ENCODE measurements around the gene FOXC2. TPM values are rescaled to one million over a fixed set of nuclear protein-coding genes. Genes with fewer than 3 reads are reported as not detected.

FOXC2 gene
- total RNA-seq, 1 donor from 2014 or later: under 0.01 TPM

GRCh38 chr16:86547286-86547685, 19.3 kb upstream of the FOXC2 start:
- H3K36me3 ChIP-seq (ENCODE audit: control insufficient read depth, insufficient read depth, low read length): peaks cover 13% of the 10 kb centered on the region

GRCh38 chr16:86549076-86549892, 17.3 kb upstream of the FOXC2 start:
- FAIRE-seq (no peak), DNase-seq (ENCODE audit: low read depth) (no peak)
- Histone ChIP-seq H3K36me3 (ENCODE audit: control insufficient read depth, insufficient read depth, low read length) (peaks cover 14% of the 10 kb centered on the region), H3K27me3 (ENCODE audit: control insufficient read depth, insufficient read depth, low read length) (no peaks in the 10 kb centered on the region), H3K4me3 (ENCODE audit: low read depth, low read length) (no peak overlapping the region)
- no peak for TF ChIP-seq CTCF (IDR thresholded peaks at IDR 0.05; ENCODE audit: insufficient read depth, low read length, severe bottlenecking)

More at GRCh38 chr16:86547286-86547685, 19.3 kb upstream of the FOXC2 start:
- no peaks in the 10 kb centered on the region for H3K27me3 ChIP-seq (ENCODE audit: control insufficient read depth, insufficient read depth, low read length)
- H3K4me3 ChIP-seq (ENCODE audit: low read depth, low read length): no peak overlapping the region
- FAIRE-seq: no peak
- no peak for TF ChIP-seq CTCF (IDR thresholded peaks at IDR 0.05; ENCODE audit: insufficient read depth, low read length, severe bottlenecking)
- DNase-seq (ENCODE audit: low read depth): no peak

- Histone ChIP-seq H3K4me3 (ENCODE audit: low read depth, low read length) (no peak overlapping the region), H3K27me3 (ENCODE audit: control insufficient read depth, insufficient read depth, low read length) (no peaks in the 10 kb centered on the region), H3K36me3 (ENCODE audit: control insufficient read depth, insufficient read depth, low read length) (peaks cover 14% of the 10 kb centered on the region)
- FAIRE-seq (no peak), DNase-seq (ENCODE audit: low read depth) (no peak)
- TF ChIP-seq CTCF (IDR thresholded peaks at IDR 0.05; ENCODE audit: insufficient read depth, low read length, severe bottlenecking): no peak
These were observed 16.8 kb upstream of the FOXC2 start for GRCh38 chr16:86549893-86550190.

- no peak overlapping the region for H3K4me3 ChIP-seq (ENCODE audit: low read depth, low read length)
- DNase-seq (ENCODE audit: low read depth): no peak
- FAIRE-seq: no peak
- no peak for TF ChIP-seq CTCF (IDR thresholded peaks at IDR 0.05; ENCODE audit: insufficient read depth, low read length, severe bottlenecking)
- H3K36me3 ChIP-seq (ENCODE audit: control insufficient read depth, insufficient read depth, low read length): peaks cover 13% of the 10 kb centered on the region
- H3K27me3 ChIP-seq (ENCODE audit: control insufficient read depth, insufficient read depth, low read length): no peaks in the 10 kb centered on the region
These were observed 16.3 kb upstream of the FOXC2 start for GRCh38 chr16:86550281-86550680.

- no peak for FAIRE-seq
- DNase-seq (ENCODE audit: low read depth): no peak
- Histone ChIP-seq H3K27me3 (ENCODE audit: control insufficient read depth, insufficient read depth, low read length) (no peaks in the 10 kb centered on the region), H3K4me3 (ENCODE audit: low read depth, low read length) (no peak overlapping the region), H3K36me3 (ENCODE audit: control insufficient read depth, insufficient read depth, low read length) (peaks cover 4% of the 10 kb centered on the region)
- no peak for TF ChIP-seq CTCF (IDR thresholded peaks at IDR 0.05; ENCODE audit: insufficient read depth, low read length, severe bottlenecking)
These were observed 13.3 kb upstream of the FOXC2 start for GRCh38 chr16:86553356-86553755.

GRCh38 chr16:86554599-86554916, 12.1 kb upstream of the FOXC2 start:
- Histone ChIP-seq H3K36me3 (ENCODE audit: control insufficient read depth, insufficient read depth, low read length) (peaks cover 4% of the 10 kb centered on the region), H3K4me3 (ENCODE audit: low read depth, low read length) (peak overlapping the region; percentile 97), H3K27me3 (ENCODE audit: control insufficient read depth, insufficient read depth, low read length) (no peaks in the 10 kb centered on the region)
- FAIRE-seq (no peak), DNase-seq (ENCODE audit: low read depth) (no peak)
- TF ChIP-seq CTCF (IDR thresholded peaks at IDR 0.05; ENCODE audit: insufficient read depth, low read length, severe bottlenecking): no peak
